Measurements from ENCODE around the gene AFF2.

Gene AFF2

DNA sequence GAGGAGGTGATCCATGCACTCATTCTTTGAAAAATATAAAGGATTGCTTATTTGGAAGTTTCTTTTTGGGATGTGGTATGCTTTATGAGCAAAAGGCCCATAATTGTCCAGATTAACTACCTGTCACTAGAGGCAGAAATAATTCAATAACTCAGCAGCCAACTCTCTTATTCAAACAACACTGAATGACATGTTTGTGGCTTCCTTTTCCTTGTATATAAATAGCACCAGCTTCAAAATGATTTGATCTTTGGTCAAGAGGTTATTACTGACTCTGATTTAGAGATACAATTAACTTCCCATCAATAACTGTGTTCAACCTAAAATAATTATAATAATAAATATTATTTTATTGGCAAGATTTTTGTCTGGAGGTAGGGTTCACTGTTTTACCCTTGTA, 232.3 kb downstream of the AFF2 start:
- DNase-seq (ENCODE audit: low read depth, low spot score) = no peak

DNA sequence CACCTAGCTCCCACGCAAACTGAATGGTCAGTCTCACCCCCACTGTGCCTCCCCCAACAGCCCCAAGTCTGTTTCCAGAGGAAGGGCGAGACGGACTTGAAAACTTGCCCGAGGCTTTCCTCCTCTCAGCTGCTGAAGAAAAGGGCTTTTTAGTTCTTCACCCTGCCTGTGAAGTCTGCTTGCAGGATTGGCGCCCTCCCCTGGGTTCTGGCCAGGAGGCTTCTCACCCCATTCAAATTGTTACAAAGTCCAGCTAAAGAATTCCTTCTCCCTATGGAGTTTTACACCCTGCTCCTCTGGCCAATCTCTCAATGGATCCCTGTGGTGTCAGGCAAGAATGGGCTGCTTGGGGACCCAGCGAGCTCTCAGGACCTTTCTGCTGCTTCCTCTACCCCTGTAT, 241.0 kb downstream of the AFF2 start:
- no peak for DNase-seq (ENCODE audit: low read depth, low spot score)

- no peak for DNase-seq (ENCODE audit: low read depth, low spot score)
Measured at GRCh38 chrX:148755111-148755510, 254.7 kb downstream of the AFF2 start.

- no peak for DNase-seq (ENCODE audit: low read depth, low spot score)
Measured at GRCh38 chrX:148763896-148764295, 263.5 kb downstream of the AFF2 start.

GRCh38 chrX:148768296-148768695, 267.9 kb downstream of the AFF2 start:
- no peak for DNase-seq (ENCODE audit: low read depth, low spot score)

DNA sequence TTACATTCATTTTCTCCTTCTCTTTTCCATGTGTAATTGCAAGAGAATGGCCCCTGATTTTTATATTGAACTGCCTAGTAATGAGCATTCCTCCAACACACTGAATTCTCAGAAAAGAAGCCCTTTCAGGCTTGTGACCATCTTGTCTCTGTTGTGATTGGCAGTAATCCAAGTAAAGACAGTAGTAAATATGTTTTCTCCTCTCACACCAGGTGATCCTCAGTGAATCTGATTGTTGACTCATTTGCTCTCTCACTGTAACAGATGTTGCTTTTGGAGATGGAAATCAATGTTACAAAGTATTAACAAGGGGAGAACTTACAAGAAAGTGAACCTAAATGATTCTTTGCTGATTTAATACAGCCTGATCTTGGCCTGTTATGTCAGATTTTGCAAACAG, 271.0 kb downstream of the AFF2 start:
- DNase-seq (ENCODE audit: low read depth, low spot score) = no peak

DNA sequence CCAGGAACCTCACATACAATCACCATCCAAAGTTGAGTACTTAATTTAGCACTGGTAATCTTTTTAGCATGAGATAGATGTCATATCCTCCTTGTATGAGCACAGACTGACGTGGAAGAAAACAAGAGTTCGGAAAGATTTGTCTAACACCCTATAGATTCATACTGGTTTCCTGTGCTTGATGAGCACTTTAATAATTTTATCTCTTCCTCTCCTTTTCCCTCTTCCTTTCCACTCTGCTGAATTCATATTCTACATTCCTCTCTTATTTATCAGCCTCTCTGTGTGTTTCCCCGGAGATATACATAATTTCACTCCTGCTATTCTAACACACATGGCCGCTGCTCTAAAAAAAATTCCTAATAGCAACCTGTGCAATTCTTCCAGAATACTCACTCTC, 273.9 kb downstream of the AFF2 start:
- DNase-seq (ENCODE audit: low read depth, low spot score) = no peak

DNA sequence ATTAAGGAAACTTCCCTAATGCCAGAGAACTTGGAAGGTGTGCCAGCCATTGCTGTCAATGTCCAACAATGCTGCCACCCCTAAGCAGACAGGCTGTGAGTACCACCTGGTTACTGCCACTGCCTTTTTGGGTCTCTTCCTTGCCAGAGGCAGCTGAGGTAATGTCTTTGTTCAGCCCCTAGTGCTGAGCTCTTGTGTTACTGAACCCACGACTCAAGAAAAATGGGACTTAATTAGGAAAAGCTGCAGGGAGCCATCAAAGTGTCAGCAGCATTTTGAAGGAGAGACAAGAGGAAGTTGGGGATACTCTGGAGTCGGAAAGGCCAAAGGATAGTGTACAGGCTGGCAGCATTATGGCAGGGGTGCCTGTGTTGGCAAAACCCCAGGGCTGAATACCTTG, 283.7 kb downstream of the AFF2 start:
- no peak for DNase-seq (ENCODE audit: low read depth, low spot score)

DNA sequence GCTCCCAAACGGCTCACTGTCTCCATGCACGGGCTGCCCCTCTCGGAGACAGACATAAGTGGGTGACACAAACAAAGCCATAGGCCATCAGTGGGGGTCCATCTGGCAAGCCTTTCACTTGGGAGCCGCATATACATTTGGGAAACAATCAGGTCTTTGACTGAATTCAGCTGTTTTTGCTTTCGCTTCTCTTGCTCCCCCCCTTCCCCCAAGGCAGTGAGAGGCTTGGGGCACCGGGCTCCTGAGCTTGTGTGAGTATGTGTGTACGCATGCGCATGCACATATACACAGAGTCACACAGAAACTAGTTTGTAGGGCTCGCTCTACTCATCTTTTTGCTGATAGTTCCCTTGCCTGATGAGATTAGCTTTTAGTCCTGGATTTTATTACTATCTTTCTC, 284.4 kb downstream of the AFF2 start:
- DNase-seq (ENCODE audit: low read depth, low spot score) = no peak

DNA sequence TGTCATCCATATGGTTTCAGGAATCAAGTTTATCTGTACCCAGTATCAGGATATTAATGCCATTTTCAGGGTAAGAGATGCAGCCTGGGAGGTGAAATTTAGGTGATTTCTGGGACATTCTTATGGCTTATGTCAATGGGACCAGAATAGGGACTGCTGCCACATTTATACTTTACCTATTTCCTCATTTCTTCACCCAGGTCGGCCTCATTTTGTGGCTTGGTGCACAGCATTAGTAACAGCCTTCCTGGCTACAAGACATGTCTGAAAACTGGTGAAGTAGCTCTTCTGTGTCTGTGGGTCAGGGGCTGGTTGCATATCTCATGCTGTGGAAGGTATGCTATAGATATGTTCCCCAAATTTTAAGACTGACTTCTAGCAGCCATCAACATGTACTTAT, 284.8 kb downstream of the AFF2 start:
- DNase-seq (ENCODE audit: low read depth, low spot score) = no peak

DNA sequence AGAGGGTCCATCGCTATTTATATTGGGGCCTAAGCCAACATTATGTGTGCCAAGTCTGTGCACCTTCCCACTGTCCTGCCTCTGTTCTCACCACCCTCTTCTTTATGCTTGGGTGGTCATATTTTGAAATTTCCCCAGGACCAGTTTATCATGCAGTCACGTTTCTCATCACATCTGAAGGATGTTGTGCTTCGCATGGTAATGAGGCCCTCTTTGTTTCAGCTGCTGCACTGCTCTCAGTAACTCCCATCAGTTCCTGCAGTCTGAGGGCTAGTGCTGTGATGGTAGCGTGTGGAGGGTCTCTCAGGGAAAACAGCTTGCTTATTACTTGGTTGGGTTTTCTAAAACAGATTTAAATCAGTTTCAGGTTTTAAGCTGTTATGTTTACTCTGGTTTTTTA, 288.0 kb downstream of the AFF2 start:
- no peak for DNase-seq (ENCODE audit: low read depth, low spot score)

GRCh38 chrX:148794350-148794749, 293.9 kb downstream of the AFF2 start:
- DNase-seq (ENCODE audit: low read depth, low spot score) = no peak

DNA sequence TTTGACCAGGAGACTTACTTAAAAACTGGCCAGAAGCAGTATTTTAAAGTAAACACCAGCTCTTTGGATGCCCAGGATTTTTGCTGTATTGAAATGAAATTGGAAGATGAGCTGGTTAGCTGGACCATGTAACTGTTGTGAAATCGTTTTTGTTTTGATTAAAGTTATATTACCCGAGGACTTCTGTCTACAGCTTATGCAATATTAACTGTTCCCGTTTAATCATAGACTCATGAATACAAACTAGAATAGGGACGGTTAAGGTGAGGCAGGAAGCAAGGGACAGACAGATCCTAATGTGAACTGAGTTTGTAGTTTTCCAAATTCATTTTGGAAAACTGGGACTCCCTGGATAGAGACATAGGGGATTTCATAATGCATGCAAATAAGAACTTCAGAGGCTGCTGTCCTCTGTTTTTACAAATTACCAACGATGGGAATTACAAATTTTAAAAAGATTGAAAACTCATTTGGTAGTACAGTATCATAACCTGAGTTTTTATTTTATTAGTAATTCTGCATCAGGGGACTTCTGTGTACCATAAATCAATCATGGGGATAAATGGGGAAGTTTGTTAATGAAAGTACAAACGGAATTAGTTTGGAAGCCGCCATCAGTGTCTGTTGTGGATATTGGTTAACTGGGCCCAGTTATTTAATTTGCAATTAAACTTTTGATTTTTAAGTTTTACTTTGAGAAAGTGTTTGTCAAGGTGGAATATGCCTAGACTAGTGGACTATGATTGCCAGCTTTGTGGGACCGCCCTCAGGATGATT, 304.4 kb downstream of the AFF2 start:
- DNase-seq (ENCODE audit: low read depth, low spot score) = no peak

DNA sequence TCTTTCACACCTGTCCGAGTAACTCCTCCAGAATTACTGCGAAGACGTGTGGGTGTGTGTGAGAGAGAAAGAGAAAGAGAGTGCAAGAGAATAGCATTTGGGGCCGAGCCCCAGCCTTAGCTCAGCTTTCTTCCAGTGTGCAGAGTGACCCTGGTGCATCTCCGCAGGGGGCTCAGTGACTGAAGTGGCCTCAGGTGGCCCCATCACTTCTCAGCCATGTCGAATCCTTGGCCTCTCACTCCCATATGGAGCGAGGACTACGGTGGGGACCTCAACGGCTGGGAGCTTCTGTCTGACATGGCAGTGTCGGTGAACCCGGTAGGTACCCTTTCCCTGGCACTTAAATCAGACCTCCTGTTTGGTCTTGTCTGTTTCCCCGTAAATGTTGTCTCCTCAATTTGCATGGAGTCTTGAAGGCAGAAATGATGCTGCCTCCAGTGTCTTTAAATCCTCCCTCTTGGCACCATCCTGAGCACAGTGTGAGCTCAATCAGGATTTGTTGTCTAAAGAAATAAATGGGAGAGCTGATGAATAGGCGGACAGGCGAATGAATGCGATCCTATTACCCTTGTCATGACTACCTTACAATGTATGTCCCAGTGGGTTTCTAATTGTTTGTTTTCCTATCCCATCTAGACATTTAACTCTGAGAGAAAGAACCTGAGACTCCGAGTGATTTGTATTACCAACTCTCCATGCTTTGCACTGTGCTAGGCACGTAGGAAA, 305.9 kb downstream of the AFF2 start:
- DNase-seq (ENCODE audit: low read depth, low spot score) = no peak

DNA sequence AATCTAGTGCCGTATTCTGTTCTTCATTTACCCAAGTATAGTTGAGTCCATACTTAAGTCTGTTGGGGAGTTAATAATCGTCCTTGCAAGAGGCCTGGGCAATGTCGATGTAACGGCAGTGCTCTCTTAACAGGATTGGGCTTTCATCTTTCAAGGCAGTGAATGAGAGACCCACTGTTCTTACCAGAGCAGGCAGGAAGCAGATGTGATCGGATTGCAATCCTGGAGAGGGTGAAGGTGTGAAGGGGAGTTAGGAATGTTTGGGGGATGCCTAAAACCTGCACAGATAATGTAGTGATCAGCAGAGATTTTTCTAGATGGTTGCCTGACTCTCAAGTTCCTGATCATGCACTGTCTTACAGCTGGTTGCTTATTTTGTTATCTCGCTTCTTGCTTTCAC, 308.4 kb downstream of the AFF2 start:
- no peak for DNase-seq (ENCODE audit: low read depth, low spot score)

DNA sequence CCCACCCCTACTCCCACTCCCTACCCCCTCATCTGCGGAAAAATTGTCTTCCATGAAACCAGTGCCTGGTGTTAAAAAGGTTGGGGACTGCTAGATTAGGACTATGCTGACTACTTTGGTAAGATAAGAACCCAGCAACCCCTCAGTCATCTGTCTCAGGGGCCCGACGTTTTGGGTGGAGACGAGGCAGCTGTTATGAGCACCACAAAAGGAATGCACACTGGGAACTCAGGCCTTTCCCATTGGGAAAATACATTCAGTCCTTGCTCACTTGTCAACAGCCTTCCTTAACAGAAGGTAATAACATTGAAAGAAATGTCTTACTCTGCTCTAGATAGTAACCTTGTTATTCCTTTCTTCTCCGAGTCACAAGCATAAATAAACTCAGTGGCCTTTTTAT, 310.8 kb downstream of the AFF2 start:
- DNase-seq (ENCODE audit: low read depth, low spot score) = no peak

DNA sequence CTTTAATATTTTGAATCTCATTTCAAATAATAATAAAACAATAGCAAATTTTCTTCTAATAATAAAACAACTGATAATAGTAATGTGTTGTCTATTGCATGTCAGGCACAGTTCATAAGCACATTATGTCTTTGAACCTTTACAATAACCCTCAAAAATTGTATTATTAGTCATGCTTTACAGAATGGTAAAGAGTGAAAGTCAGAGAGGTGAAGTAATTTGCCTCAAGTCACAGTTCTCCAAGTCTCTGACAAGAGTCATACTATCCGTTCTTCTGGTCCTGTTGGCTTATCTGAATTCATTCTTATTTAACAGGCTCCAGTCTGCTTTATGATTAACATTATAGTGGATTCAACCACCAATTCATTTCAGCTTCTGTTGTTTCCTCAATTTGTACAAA, 313.0 kb downstream of the AFF2 start:
- DNase-seq (ENCODE audit: low read depth, low spot score) = no peak

DNA sequence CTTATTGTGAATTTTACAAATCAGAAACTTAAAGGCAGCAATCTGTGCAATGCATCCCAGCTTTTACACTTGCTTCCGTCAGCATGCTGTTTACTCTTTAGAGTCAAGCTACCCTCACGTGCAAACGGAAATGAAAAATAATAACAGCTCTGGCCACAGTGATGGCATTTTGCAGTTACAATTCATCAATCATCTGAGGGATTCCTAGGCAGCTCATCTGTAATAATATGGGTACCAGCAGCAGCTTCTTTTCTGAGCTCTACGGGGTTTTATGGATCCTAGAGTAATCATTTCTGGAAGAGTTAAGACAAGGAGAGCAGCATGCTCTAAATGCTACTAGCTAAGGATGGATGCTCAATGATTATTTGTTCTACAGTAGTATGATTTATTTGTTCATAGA, 313.6 kb downstream of the AFF2 start:
- no peak for DNase-seq (ENCODE audit: low read depth, low spot score)

DNA sequence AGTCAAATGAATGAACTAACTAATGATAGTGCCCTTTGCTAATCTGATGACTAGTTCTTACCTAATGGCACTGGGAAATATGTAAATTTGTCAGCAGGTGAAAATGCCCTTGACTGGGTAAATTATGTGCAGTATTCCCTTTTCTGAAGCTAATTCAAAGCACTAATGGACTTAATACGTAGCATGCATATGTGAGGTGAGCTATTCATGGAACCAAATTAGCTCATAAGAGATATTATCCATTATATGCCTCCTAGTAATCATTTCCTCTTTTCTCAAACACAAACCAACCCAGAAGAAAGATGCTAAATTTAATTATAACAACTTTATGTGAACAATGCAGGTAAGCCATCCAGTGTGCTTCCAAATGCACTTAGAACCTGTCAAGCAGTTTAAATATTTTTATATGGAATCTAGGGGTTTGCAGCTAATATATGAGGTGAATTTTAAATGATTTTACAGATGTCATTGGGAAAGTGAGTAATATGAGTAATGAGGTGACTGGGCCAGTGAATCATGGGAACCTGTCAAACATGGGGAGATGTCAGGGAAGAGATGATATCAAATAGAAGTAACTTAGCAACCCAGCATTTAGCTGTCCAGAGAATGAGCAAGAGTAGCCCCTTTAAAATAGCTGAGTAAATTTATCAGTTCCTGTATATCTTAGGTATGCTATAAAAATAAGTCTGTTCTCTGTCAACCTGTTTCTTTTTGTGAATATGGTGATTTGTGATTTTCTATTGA, 315.0 kb downstream of the AFF2 start:
- no peak for DNase-seq (ENCODE audit: low read depth, low spot score)

- DNase-seq (ENCODE audit: low read depth, low spot score) = no peak
Measured at GRCh38 chrX:148823986-148824385, 323.6 kb downstream of the AFF2 start.

DNA sequence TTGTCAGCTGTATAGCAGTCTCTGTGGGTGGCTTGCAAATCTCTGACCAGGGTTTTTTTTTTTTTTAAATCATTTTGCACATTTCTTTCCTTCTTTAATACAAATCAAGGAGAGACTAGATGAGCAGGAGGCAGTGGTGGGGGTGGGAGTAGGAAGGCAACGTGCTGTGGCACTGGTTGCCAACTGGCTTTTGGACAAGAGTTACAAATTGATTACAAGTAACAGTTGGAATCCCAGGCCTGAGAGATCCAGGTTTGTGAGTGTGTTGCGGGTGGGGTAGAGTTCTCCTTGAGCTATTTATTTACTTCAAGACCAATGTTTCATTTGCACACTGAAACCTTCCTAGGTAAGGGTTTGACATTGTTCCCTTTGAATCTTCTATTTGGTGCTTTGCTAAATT, 325.3 kb downstream of the AFF2 start:
- no peak for DNase-seq (ENCODE audit: low read depth, low spot score)

GRCh38 chrX:148836741-148837140, 336.3 kb downstream of the AFF2 start:
- DNase-seq (ENCODE audit: low read depth, low spot score) = no peak

DNA sequence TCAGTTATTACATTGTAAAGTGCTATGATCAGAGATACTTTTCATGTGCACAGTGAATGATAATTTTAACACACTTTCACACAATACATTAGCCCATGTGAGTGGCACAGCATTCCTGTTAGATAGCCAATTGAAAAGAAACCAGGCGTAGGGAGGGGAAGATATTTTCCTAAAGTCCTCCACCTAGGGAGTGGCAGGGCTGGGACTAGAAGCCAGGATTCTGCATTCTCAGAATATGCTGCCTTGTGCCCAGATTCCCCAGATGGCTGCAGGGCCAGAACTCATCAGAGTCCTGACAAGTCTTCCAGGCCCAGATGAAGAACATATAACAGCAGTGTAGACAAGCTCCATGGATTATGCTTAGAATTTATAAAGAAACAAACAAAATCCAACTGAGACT, 350.2 kb downstream of the AFF2 start:
- DNase-seq (ENCODE audit: low read depth, low spot score) = no peak
